Testis (tissue), 3 donors: ENCODE results near the gene SPATA2. TPM values are rescaled to one million over a fixed set of nuclear protein-coding genes. Genes with fewer than 3 reads are reported as not detected.
A peak's percentile ranks its signal among the peaks of the same experiment; 100 is the strongest.

Source experiments
- DNase-seq: peaks from one replicate; pipeline ENCODE4 v3.0.0-alpha.2; 2019
- H3K27ac ChIP-seq, 2 donors: fragments of 200-600 bp; sonication (generic); one replicate each; pipeline ENCODE4 v1.5.1; 2019
- H3K27me3 ChIP-seq: fragments of 200-600 bp; sonication (generic); one replicate; pipeline ENCODE4 v1.5.1; 2019
- H3K36me3 ChIP-seq: fragments of 200-600 bp; sonication (generic); one replicate; pipeline ENCODE4 v1.5.1; 2017; ENCODE audit warnings: low read depth; ENCODE audit errors: missing control alignments
- H3K4me1 ChIP-seq: fragments of 200-600 bp; sonication (generic); one replicate; pipeline ENCODE4 v1.5.1; 2019
- H3K4me3 ChIP-seq, 2 donors: fragments of 200-600 bp; sonication (generic); one replicate each; pipeline ENCODE4 v1.5.1; 2017 to 2019
- H3K9me3 ChIP-seq: fragments of 200-600 bp; sonication (generic); one replicate; pipeline ENCODE4 v1.5.1; 2017
- CTCF ChIP-seq, 3 experiments: fragments of 450-650 bp in 2 of 3; fragments of 200-600 bp in 1 of 3; sonication (generic) in 1 of 3; IDR thresholded peaks; one replicate each; pipeline ENCODE4 v1.5.1; 2016 to 2019; ENCODE audit warnings: antibody characterized with exemption in 3 of 3, mild to moderate bottlenecking in 2 of 3, moderate library complexity in 1 of 3
- POLR2A ChIP-seq: fragments of 450-650 bp; IDR thresholded peaks from one replicate; pipeline ENCODE4 v1.6.1; 2017; ENCODE audit warnings: antibody characterized with exemption, mild to moderate bottlenecking, moderate library complexity
- WGBS, 2 donors: methylation state at CpG; one replicate each; pipeline ENCODE4 v1.1.5; 2018; 5-methylcytosine and 5-hydroxymethylcytosine counted together
- intact Hi-C: fragments of 100-400 bp; cut with DNase I; formaldehyde crosslinking; loops from one replicate; pipeline ENCODE4 v1.15.1; 2023; ENCODE audit warnings: low total_unique reads
- polyA plus RNA-seq: library from polyadenylated mRNA; stranded (reverse); fragments of 350-450 nt; fragmentation: Illumina TruSeq; extraction: RNeasy Lipid Tissue Mini Kit (QIAGEN cat#74804); gene quantifications from one replicate; pipeline ENCODE4 v1.2.3, GENCODE V29; 2014; ENCODE audit warnings: low read depth, low replicate concordance; ENCODE audit not compliant: insufficient read depth
- total RNA-seq, 2 donors: library from RNA; depleted of rRNA; stranded (reverse); fragments of >200 nt; gene quantifications; one replicate each; pipeline ENCODE4 v1.2.3, GENCODE V29; 2016

The SPATA2 gene
- total and polyA plus RNA-seq, 3 donors from 2014 or later, result 21.9 to 30.7 (median 26.0) TPM

GRCh38 chr20:49859011-49859410, 56.3 kb downstream of the SPATA2 start:
- no peaks in the 10 kb centered on the region for H3K36me3 ChIP-seq

GRCh38 chr20:49858076-49858585, 57.2 kb downstream of the SPATA2 start:
- WGBS, 2 donors, result 72 to 86% methylated on average over 2 of the region's 2 CpGs
- H3K9me3 ChIP-seq, result no peaks in the 10 kb centered on the region
- no peaks in the 10 kb centered on the region for H3K36me3 ChIP-seq
- TF ChIP-seq POLR2A, result no peak
- no peak for TF ChIP-seq CTCF (IDR thresholded peaks at IDR 0.05)
- H3K4me1 ChIP-seq, result peaks cover 9% of the 10 kb centered on the region
- no peaks in the 10 kb centered on the region for H3K27me3 ChIP-seq
- no peak overlapping the region for H3K27ac ChIP-seq
- no peak for DNase-seq
- H3K4me3 ChIP-seq, result no peak overlapping the region
- intact Hi-C loops, result no loop called here

More at GRCh38 chr20:49859011-49859410, 56.3 kb downstream of the SPATA2 start:
- Histone ChIP-seq H3K9me3 (no peaks in the 10 kb centered on the region), H3K27ac (no peak overlapping the region), H3K4me3 (no peak overlapping the region), H3K27me3 (no peaks in the 10 kb centered on the region), H3K4me1 (peaks cover 9% of the 10 kb centered on the region)
- intact Hi-C loops, result no loop called here
- WGBS, 2 donors, result 90% methylated on average over 6 of the region's 6 CpGs
- TF ChIP-seq POLR2A, result no peak
- no peak for TF ChIP-seq CTCF (IDR thresholded peaks at IDR 0.05)
- no peak for DNase-seq

GRCh38 chr20:49856904-49857303, 58.4 kb downstream of the SPATA2 start:
- WGBS, 2 donors, result 86 to 93% methylated on average over 3 of the region's 3 CpGs
- Histone ChIP-seq H3K4me3 (no peak overlapping the region), H3K36me3 (no peaks in the 10 kb centered on the region), H3K4me1 (peaks cover 20% of the 10 kb centered on the region), H3K27me3 (no peaks in the 10 kb centered on the region), H3K9me3 (no peaks in the 10 kb centered on the region), H3K27ac (no peak overlapping the region)
- TF ChIP-seq POLR2A, result no peak
- TF ChIP-seq CTCF (IDR thresholded peaks at IDR 0.05), result no peak
- no peak for DNase-seq
- intact Hi-C loops, result no loop called here

- Histone ChIP-seq H3K4me3 (no peak overlapping the region), H3K36me3 (no peaks in the 10 kb centered on the region), H3K27me3 (no peaks in the 10 kb centered on the region), H3K27ac (peak overlapping the region; percentile 39 to 47), H3K9me3 (no peaks in the 10 kb centered on the region), H3K4me1 (peaks cover 38% of the 10 kb centered on the region)
- TF ChIP-seq POLR2A (no peak), CTCF (IDR thresholded peaks at IDR 0.05) (no peak)
- intact Hi-C loops, result no loop called here
- DNase-seq, result peak; percentile 63
- 61 to 88% methylated on average over 10 of the region's 10 CpGs for WGBS, 2 donors
Measured at GRCh38 chr20:49854190-49854875, 61.0 kb downstream of the SPATA2 start.

- peak overlapping the region; percentile 39 to 47 for H3K27ac ChIP-seq
- intact Hi-C loops, result no loop called here
- no peak overlapping the region for H3K4me3 ChIP-seq
- no peaks in the 10 kb centered on the region for H3K9me3 ChIP-seq
- DNase-seq, result no peak
- TF ChIP-seq POLR2A (no peak), CTCF (IDR thresholded peaks at IDR 0.05) (no peak)
- no peaks in the 10 kb centered on the region for H3K27me3 ChIP-seq
- H3K36me3 ChIP-seq, result no peaks in the 10 kb centered on the region
- peaks cover 38% of the 10 kb centered on the region for H3K4me1 ChIP-seq
- WGBS, 2 donors, result 90 to 96% methylated on average over 4 to 5 of the region's 5 CpGs
Measured at GRCh38 chr20:49853640-49854039, 61.7 kb downstream of the SPATA2 start.
